ENCODE results near the gene TAGLN.

DNA sequence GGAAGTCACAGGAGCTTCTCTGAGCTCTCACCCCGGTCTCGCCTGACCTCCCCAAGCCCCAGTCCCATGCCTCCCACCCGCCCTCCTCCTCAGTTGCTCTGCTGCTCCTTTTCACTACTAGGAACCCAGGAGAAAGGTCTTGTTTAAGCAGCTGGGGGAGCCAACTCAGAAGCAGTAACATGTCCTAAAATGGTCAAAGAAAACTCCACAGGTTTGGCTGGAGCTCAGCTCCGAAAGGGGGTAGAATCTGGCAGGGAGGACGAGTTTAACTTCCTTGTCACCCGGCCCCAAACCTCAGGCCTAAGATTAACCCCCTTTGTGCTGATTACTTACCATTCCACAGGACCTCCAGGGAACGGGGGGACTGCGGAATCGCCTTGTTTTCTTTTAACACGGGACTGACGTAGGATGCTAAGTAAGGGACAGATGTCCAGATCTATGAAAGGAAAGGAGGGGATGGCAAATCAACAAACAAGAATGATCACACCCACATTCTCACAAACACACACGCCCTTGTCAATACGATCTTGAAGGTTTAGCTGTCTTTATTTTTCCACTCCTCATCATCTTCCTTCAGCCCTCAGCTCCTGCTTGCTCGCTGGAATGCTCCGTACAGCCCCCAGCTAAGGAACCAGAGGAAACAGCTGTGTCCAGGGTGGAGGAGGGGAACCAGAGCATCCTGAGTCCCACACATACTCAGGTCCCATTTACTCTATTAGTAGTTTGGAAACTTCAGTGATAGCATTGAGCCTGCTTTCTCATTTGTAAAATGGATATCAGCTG lies 19.2 kb downstream of the TAGLN start:
- TF ChIP-seq, protein P1, sequence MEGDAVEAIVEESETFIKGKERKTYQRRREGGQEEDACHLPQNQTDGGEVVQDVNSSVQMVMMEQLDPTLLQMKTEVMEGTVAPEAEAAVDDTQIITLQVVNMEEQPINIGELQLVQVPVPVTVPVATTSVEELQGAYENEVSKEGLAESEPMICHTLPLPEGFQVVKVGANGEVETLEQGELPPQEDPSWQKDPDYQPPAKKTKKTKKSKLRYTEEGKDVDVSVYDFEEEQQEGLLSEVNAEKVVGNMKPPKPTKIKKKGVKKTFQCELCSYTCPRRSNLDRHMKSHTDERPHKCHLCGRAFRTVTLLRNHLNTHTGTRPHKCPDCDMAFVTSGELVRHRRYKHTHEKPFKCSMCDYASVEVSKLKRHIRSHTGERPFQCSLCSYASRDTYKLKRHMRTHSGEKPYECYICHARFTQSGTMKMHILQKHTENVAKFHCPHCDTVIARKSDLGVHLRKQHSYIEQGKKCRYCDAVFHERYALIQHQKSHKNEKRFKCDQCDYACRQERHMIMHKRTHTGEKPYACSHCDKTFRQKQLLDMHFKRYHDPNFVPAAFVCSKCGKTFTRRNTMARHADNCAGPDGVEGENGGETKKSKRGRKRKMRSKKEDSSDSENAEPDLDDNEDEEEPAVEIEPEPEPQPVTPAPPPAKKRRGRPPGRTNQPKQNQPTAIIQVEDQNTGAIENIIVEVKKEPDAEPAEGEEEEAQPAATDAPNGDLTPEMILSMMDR (IDR thresholded peaks at IDR 0.05) = no peak
- TF ChIP-seq POLR2A (IDR thresholded peaks at IDR 0.05) = no peak
